Choroid plexus epithelial cell (primary cell): ENCODE results near the gene PPP1R10.
"Not testable (repeated sequence)": the region's sequence is repeated elsewhere in the genome, so short reads cannot be mapped to it uniquely, and the experiment has no call there.

Source experiments
- DNase-seq: peaks from one replicate; pipeline ENCODE4 v3.0.0-alpha.2; 2010; ENCODE audit warnings: low read depth
- H3K4me3 ChIP-seq: 2 replicates; pipeline ENCODE4 v1.5.1; 2011; ENCODE audit warnings: low read depth, mild to moderate bottlenecking, control low read depth, low read length, moderate library complexity
- CTCF ChIP-seq: conservative IDR thresholded peaks from 2 replicates; pipeline ENCODE4 v1.5.1; 2011; ENCODE audit warnings: low read depth, mild to moderate bottlenecking, control low read depth, inconsistent platforms, low read length, moderate library complexity

Gene PPP1R10

GRCh38 chr6:30597315-30598144, 19.5 kb downstream of the PPP1R10 start:
- not testable (repeated sequence) for H3K4me3 ChIP-seq
- TF ChIP-seq CTCF = peak; percentile 82
- peak; percentile 90 for DNase-seq

GRCh38 chr6:30592287-30592686, 24.8 kb downstream of the PPP1R10 start:
- TF ChIP-seq CTCF = no peak
- no peak overlapping the region for H3K4me3 ChIP-seq
- DNase-seq = no peak

GRCh38 chr6:30591008-30591407, 26.0 kb downstream of the PPP1R10 start:
- no peak for TF ChIP-seq CTCF
- peak; percentile 69 for DNase-seq
- no peak overlapping the region for H3K4me3 ChIP-seq

- TF ChIP-seq CTCF = no peak
- no peak for DNase-seq
- no peak overlapping the region for H3K4me3 ChIP-seq
Observed at GRCh38 chr6:30590509-30590908, 26.5 kb downstream of the PPP1R10 start.

GRCh38 chr6:30589754-30590358, 27.2 kb downstream of the PPP1R10 start:
- TF ChIP-seq CTCF = no peak
- no peak overlapping the region for H3K4me3 ChIP-seq
- no peak for DNase-seq

GRCh38 chr6:30583921-30584320, 33.1 kb downstream of the PPP1R10 start:
- no peak for DNase-seq
- TF ChIP-seq CTCF = no peak
- H3K4me3 ChIP-seq = no peak overlapping the region
